ENCODE results near the gene CISH.
A peak's percentile ranks its signal among the peaks of the same experiment; 100 is the strongest.

Gene CISH

GRCh38 chr3:50612970-50613846 lies 1.6 kb upstream of the CISH start:
- DNase-seq (ENCODE audit: low spot score), result no peak

DNA sequence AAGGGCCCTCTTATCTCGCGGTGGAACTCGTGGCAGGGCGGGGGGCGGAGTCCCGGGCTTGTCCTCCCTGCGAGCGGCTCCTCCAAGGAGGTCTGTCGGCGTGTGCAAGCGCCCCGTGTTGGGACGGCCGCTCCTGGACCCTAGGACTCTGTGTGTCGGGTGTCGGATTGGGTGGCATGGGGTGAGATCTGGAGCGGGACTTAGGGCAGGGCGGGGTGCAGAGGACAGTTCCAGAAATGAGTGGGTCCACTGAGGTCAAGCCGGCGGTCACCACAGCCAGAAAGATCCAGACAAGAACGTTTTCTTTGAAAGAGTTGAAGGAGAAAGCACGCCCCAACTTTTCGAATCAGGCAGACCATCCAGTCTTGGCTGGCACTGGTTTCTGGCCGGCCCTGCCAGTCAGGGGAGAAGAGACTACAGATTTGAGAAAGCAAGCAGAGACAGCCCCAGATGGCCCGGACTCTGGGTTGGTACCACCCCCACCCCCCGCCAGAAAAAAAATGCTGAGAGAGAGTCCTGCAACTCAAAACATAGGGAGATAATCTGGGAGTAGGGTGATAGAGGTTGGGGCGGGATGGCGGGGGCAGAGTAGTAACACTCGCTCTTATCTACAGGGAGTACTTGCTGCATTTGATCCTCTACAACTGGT lies 784 bp upstream of the CISH start:
- DNase-seq (ENCODE audit: low spot score), result no peak

- no peak for DNase-seq (ENCODE audit: low spot score)
Measured at GRCh38 chr3:50610992-50611463, 546 bp downstream of the CISH start.

DNA sequence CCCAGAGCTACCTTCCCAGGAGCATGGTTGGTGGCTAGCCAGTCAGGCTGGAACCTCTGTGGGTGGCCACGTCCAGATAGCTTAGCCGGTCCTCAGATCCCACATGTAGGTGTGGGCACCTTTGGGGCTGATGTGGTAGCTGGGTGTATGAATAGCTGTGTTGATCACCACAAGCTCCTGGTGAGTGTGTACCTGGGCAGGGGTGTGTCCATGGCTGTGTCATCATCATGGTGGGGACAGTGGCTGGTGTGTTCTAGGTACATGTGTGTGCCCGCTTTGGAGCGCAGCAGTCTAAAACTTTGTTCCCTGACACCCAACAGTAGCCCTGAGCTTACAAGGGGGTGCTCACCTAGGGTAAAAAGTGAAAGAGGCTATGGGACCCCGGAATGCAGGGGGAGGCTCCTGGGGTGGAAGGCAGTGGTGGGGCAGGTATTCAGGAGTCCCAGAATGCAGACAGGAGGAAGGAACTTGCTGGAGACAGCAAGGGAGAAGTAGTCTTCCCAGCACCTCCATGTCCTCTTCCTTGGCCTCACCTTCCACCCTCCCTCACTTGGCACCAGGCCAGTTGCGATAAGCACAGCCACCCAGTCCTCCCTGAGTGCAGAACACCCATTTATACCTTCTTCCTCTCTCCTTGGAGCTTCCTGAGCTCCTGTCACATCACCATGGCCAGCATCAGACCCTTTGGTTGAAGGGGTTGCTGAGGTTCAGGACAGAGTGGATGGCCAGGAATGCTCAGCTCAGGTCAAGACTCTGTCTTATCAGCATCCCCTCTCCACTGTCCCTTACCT lies 1.2 kb downstream of the CISH start:
- DNase-seq (ENCODE audit: low spot score), result no peak

GRCh38 chr3:50609763-50610085 lies 1.9 kb downstream of the CISH start:
- DNase-seq (ENCODE audit: low spot score), result no peak

DNA sequence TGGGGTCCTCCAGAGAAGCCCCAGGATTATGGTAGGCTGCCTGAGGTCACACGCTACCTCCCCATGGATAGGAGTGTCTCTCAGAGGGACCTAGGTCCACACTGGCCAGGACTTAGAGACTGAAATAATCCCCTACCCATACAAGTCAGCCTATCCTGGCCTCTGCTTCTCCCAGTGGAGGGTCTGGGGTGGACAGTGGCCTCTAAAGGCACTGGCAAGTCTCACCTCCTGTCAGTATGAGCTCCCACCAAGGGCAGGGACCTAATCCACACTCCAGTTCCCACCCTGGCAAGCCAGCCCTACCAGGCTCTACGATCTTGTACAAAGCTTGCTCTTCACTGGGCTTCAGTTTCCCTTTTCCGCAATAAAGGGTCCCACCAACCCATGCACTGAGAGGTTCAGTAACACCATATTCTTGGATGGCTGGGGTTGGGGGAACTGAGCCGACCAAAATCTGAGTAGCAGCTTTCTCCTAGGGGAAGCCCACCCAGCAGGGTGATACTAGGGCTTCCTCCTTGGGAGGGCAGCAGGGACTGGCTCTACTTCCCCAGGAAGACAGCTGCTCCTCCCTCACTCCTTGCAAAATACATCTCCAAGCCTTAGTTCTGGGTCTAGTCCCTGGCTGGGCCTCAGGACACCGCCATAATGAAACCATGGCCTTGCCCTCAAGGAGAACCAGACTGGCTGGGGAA lies 2.4 kb downstream of the CISH start:
- no peak for DNase-seq (ENCODE audit: low spot score)

GRCh38 chr3:50608278-50608677 lies 3.3 kb downstream of the CISH start:
- DNase-seq (ENCODE audit: low spot score), result no peak

DNA sequence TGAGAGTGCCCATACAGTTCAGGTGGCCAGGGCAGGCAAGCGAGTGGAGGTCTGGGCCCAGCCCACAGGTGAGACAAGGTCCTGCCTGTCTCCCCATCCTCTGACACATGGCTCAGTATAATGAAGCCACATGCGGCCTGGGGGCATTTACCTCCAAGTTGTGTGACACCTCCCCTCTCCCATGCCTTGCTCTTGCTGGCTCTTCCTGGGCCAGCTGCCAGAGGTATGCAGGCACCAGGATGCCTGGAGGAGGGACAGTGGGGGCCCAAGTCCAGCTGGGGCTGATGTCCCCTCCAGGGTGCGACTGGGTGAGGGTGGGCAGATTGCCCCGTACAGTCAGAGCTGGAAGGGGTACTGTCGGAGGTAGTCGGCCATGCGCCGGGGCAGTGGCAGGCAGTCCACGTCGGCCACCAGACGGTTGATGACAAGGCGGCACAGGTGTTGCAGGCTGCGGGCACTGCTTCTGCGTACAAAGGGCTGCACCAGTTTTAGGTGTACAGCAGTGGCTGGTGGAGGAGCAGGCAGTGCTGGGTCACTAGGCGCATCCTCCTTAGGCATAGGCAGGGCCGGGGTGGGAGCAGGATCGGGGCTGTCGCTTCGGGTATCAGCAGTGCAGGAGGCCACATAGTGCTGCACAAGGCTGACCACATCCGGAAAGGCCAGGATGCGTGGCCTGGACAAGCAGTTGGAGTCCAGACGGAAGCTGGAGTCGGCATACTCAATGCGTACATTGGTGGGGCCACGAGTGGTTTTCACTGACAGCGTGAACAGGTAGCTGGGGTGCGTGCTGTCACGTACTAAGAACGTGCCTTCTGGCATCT lies 4.1 kb downstream of the CISH start:
- DNase-seq (ENCODE audit: low spot score), result no peak

GRCh38 chr3:50606596-50606995 lies 5.0 kb downstream of the CISH start:
- no peak for DNase-seq (ENCODE audit: low spot score)

DNA sequence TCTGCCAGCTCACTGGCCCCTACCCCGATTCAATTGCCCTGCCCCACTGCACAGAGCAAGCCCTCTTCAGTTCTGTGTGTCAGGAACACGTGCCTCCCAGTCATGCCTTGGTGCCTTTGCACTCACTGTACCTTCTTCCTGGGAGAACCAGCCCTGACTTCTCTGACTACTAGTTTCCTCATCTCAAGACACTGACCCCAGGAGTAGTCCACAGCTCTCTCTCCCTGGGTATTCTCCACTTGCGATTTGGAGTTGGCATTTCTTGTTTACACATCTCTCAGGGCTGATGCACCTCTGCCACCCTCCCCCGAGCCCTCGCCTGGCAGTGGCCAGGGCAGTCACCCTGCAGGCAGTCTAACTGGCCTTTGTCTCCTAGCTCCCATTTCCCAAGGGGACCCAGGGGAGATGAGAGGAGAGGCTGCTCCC lies 5.7 kb downstream of the CISH start:
- no peak for DNase-seq (ENCODE audit: low spot score)

DNA sequence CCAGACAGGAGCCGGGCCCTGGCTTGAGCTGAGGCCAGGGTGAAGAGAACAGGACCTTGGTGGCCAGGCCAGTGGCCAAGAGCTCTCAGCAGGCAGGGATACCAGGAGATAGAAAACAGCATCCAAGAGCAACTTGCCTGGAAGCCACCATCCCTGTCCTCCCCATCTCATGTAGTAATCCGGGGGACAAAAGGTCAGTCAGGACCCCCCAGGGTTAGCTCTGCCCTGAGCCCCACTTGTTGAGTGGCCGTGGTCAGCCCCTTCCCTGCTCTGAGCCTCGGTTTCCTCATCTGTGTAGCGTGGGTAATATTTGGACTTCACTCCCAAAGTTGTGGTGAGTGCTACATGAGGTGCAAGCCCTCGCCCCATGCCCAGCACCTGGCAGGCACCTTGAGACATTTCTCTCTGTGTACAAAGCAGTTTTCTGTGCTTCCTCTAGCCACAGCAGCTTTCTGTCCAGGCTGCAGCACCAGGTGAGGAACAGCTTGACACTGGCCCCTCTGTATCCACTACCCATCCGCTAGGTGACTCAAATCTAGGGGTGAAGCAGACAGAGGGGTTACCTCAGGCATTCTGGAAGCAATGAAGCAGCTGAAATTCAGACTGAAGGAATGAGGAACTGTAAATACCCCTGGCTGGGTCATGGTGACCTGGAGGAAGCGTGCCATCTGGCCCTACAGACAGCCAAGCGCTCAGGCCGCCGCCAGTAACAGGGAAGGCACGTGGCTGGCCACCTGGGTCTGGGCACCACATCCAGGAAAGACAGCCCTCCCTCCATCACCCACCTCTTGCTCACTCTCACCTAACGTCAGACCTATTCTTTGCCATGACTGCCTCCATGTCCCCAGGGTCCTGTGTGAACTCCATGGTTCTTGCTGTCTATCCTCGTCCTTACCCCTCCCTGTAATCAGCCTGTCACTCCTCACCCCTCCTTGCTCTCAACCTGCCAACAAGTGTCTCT lies 6.7 kb downstream of the CISH start:
- no peak for DNase-seq (ENCODE audit: low spot score)

DNA sequence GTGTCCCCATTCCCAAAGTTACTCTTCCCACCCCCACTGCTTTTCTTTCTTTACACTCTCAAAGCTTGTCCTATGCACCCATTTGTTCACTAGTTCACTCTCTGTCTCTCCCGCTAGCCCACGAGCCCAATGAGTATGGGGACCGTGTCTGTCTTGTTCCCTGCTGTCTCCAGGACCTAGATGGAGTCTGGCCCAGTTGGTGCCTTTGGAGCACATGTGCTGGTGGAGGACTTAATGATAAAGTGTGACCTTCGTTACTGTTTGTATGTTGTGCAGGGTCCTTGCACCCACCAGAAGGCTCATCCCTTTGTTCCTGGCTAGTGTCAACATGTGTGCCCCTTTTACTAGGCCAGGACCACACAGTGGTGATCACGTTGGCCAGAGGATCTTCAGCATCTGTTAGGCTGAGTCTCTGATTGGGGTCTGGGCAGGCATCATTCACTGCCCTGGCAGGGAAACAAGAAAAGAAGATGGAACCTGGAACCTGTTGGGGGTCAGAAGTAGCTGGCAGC lies 7.4 kb downstream of the CISH start:
- DNase-seq (ENCODE audit: low spot score), result no peak

GRCh38 chr3:50603261-50604109 lies 8.1 kb downstream of the CISH start:
- DNase-seq (ENCODE audit: low spot score), result no peak

- no peak for DNase-seq (ENCODE audit: low spot score)
Measured at GRCh38 chr3:50602595-50603191, 8.9 kb downstream of the CISH start.

DNA sequence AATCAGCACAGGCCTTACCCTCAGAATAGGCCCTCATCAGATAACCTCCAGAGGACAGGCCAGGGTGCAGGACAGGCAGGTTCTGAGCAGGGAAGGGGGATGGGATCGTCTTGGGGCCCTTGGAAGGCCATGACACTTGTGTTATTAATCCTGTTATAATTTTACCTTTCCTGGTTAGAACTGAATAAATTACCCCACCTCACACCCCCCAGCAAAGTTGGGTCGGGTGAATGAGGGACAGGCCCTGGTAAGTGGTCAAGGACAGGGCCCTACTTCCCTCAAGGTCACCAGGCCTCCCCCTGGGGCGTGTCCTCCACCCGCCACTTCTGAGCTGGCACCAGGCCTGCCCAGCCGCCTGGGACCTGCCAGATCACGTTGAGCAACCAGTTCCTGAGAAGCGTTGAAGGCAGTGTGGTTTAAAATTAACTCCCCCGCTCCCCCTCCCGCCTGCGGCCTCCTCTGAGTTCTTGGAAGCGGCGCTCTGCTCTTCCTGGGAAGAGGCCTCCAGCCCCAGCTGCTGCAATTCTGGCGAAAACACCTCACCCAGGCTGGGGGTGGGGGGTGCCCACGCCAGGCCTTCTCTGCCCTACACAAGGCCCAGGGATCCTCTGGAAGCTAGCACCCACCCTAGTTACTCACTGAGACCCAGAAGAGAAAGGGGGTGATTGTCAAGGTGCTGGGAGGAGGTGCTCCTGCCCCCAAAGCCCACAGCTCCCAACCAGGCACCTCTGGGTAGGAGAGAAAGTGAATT lies 10.6 kb downstream of the CISH start:
- DNase-seq (ENCODE audit: low spot score), result peak; percentile 58

- DNase-seq (ENCODE audit: low spot score), result no peak
Measured at GRCh38 chr3:50600141-50600753, 11.3 kb downstream of the CISH start.

GRCh38 chr3:50599716-50600118 lies 11.9 kb downstream of the CISH start:
- DNase-seq (ENCODE audit: low spot score), result no peak
